K562 (cell line): ENCODE results near the gene NUP210. TPM values are rescaled to one million over a fixed set of nuclear protein-coding genes. Genes with fewer than 3 reads are reported as not detected.
A peak's percentile ranks its signal among the peaks of the same experiment; 100 is the strongest.

Experiments
- CREB1 ChIP-seq, 2 experiments: sonication (generic) in 1 of 2; formaldehyde crosslinking in 1 of 2; IDR thresholded peaks; 2 replicates each; pipeline versions ENCODE4 v1.6.1 to v1.8.0; 2012 to 2022; ENCODE audit warnings: inconsistent platforms in 1 of 2, mild to moderate bottlenecking in 1 of 2, missing genetic modification reagents in 1 of 2, moderate library complexity in 1 of 2
- DMBX1 ChIP-seq: fragments of 250-450 bp; sonication (Bioruptor Pico); IDR thresholded peaks from 2 replicates; pipeline ENCODE4 v1.8.0; 2022; ENCODE audit warnings: inconsistent platforms, mild to moderate bottlenecking, moderate library complexity, borderline replicate concordance
- FOXO4 ChIP-seq: fragments of 450-650 bp; formaldehyde crosslinking; IDR thresholded peaks from 2 replicates; pipeline ENCODE4 v1.4.0; 2020; ENCODE audit warnings: mild to moderate bottlenecking, moderate library complexity
- MLLT1 ChIP-seq, 2 experiments: fragments of 450-650 bp; IDR thresholded peaks; 2 replicates each; pipeline ENCODE4 v1.6.1; 2016
- MXD1 ChIP-seq: fragments of 250-450 bp; sonication (Bioruptor Pico); IDR thresholded peaks from 2 replicates; pipeline ENCODE4 v1.8.0; 2021; ENCODE audit warnings: borderline replicate concordance, mild to moderate bottlenecking, moderate library complexity; ENCODE audit not compliant: poor library complexity, severe bottlenecking
- RUNX1 ChIP-seq: sonication (generic); IDR thresholded peaks from 2 replicates; pipeline ENCODE4 v1.6.1; 2016; ENCODE audit warnings: antibody characterized with exemption, low read depth
- TRIM24 ChIP-seq, 2 experiments: fragments of 450-650 bp; IDR thresholded peaks; 2 replicates each; pipeline ENCODE4 v1.6.1; 2016
- TRIM25 ChIP-seq: fragments of 450-650 bp; IDR thresholded peaks from 2 replicates; pipeline ENCODE4 v1.7.0; 2016; ENCODE audit warnings: borderline replicate concordance
- YY1 ChIP-seq, 3 experiments: IDR thresholded peaks; 2 replicates each; pipeline ENCODE4 v1.6.1; 2011; ENCODE audit warnings: low read length in 2 of 3, mild to moderate bottlenecking in 2 of 3, moderate library complexity in 2 of 3, borderline replicate concordance in 1 of 3, control low read depth in 1 of 3, low read depth in 1 of 3; ENCODE audit not compliant: insufficient read depth in 3 of 3, insufficient replicate concordance in 2 of 3, control insufficient read depth in 1 of 3, insufficient read length in 1 of 3; ENCODE audit errors: extremely low read depth in 1 of 3
- ZBTB12 ChIP-seq: fragments of 250-450 bp; sonication (Bioruptor Pico); IDR thresholded peaks from 2 replicates; pipeline ENCODE4 v1.4.0; 2020
- ZNF175 ChIP-seq: fragments of 200-800 bp; sonication (Bioruptor generic); IDR thresholded peaks from 2 replicates; pipeline ENCODE4 v1.6.1; 2016; ENCODE audit warnings: low read depth, mild to moderate bottlenecking, missing genetic modification characterization, missing compliant biosample characterization
- ZNF740 ChIP-seq, 3 experiments: fragments of 200-800 bp in 1 of 3; sonication (Bioruptor generic) in 1 of 3; sonication (generic) in 1 of 3; formaldehyde crosslinking in 1 of 3; IDR thresholded peaks; 2 replicates each; pipeline versions ENCODE4 v1.6.1 to v1.8.0; 2016 to 2022; ENCODE audit warnings: mild to moderate bottlenecking in 2 of 3, missing compliant biosample characterization in 2 of 3, missing genetic modification characterization in 2 of 3, missing genetic modification reagents in 1 of 3
- polyA plus RNA-seq, 8 experiments: library from polyadenylated mRNA; depleted of rRNA in 4 of 8; stranded (reverse) in 5 of 8; unstranded in 3 of 8; fragments of >200 nt; fragmentation: Nextera tagmentation in 2 of 8; fragmentation: Illumina TruSeq in 1 of 8; extraction: Ambion mirVana in 2 of 8; extraction: Trizol in 1 of 8; gene quantifications; 2 replicates each; pipeline versions ENCODE4 v1.2.1 to v1.2.3, GENCODE V29; 2011 to 2014; ENCODE audit warnings: inconsistent platforms in 1 of 8, missing spikeins in 1 of 8
- total RNA-seq, 7 experiments: library from RNA; depleted of rRNA in 6 of 7; stranded (reverse); fragments of >200 nt in 6 of 7; fragmentation: Illumina TruSeq in 2 of 7; extraction: Trizol in 2 of 7; gene quantifications; 2 replicates each; pipeline versions ENCODE4 v1.2.1 to v1.2.3, GENCODE V29; 2011 to 2021; ENCODE audit warnings: low replicate concordance in 1 of 7

Gene NUP210
- total and polyA plus RNA-seq, 9 of the 15 experiments (the other 6 are each of a cell fraction or from before 2014, with no cell fraction given): 1.2 to 138 (median 44.0) TPM

GRCh38 chr3:13462125-13462629 lies 42.1 kb upstream of the NUP210 start (continued):
- TF ChIP-seq MLLT1 (IDR thresholded peaks at IDR 0.05) (no peak), MXD1 (CRISPR knock-in tag) (no peak), ZNF740 (CRISPR knock-in tag; IDR thresholded peaks at IDR 0.05) (no peak), ZNF740 (tag; IDR thresholded peaks at IDR 0.05) (no peak), ZBTB12 (CRISPR knock-in tag) (no peak), YY1 (IDR thresholded peaks at IDR 0.05; ENCODE audit: borderline replicate concordance in 1 of 3, control insufficient read depth in 1 of 3, extremely low read depth in 1 of 3, insufficient read depth in 3 of 3, insufficient read length in 1 of 3, insufficient replicate concordance in 2 of 3, low read depth in 1 of 3, low read length in 2 of 3) (no peak), CREB1 (IDR thresholded peaks at IDR 0.05) (no peak), CREB1 (CRISPR knock-in tag; IDR thresholded peaks at IDR 0.05) (no peak), ZNF175 (CRISPR knock-in tag) (no peak), FOXO4 (no peak), TRIM25 (no peak), DMBX1 (CRISPR knock-in tag) (no peak), RUNX1 (no peak), TRIM24 (IDR thresholded peaks at IDR 0.05) (peak in 1 of 2 experiments; percentile 30; a peak in 1 of 4 replicates)
